WTC11 (cell line): Measurements from ENCODE around the gene MRPL27. TPM values are rescaled to one million over a fixed set of nuclear protein-coding genes. Genes with fewer than 3 reads are reported as not detected.

Experiments
- ATAC-seq: fragments of 200-7000 bp; cut with Tn5 transposase; 2 replicates; pipeline ENCODE4 v1.10.0; 2021; ENCODE audit warnings: mild to moderate bottlenecking, moderate library complexity
- CTCF ChIA-PET: fragments of 300-600 bp; sonication (Branson Sonifier 250); formaldehyde crosslinking; loops from one replicate; lab custom pipeline; 2021; ENCODE audit warnings: antibody characterized with exemption; lab: Charles Lee
- POLR2A ChIA-PET: fragments of 350-600 bp; sonication (Branson Sonifier 250); formaldehyde crosslinking; loops from one replicate; lab custom pipeline; 2021; ENCODE audit warnings: antibody characterized with exemption; lab: Charles Lee
- DNase-seq: peaks from one replicate; pipeline ENCODE4 v3.0.0; 2021; ENCODE audit warnings: low spot score
- H3K27ac Mint-ChIP-seq: 2 replicates; pipeline ENCODE4 v1.8.0; 2021; ENCODE audit warnings: mixed read lengths
- H3K27me3 Mint-ChIP-seq: 2 replicates; pipeline ENCODE4 v1.8.0; 2021; ENCODE audit warnings: low read depth, mild to moderate bottlenecking, moderate library complexity, mixed read lengths
- H3K36me3 Mint-ChIP-seq: 2 replicates; pipeline ENCODE4 v1.8.0; 2021; ENCODE audit warnings: mixed read lengths
- H3K4me1 Mint-ChIP-seq: 2 replicates; pipeline ENCODE4 v1.8.0; 2022; ENCODE audit warnings: mixed read lengths
- H3K4me3 Mint-ChIP-seq: 2 replicates; pipeline ENCODE4 v1.8.0; 2021; ENCODE audit warnings: mild to moderate bottlenecking, moderate library complexity, mixed read lengths
- H3K9me3 Mint-ChIP-seq: 2 replicates; pipeline ENCODE4 v1.8.0; 2021; ENCODE audit warnings: mixed read lengths
- EMX1 ChIP-seq: fragments of 250-450 bp; sonication (Bioruptor Pico); IDR thresholded peaks from 2 replicates; pipeline ENCODE4 v1.8.0; 2021; ENCODE audit warnings: mild to moderate bottlenecking
- ESRRA ChIP-seq: sonication (generic); formaldehyde crosslinking; IDR thresholded peaks from 2 replicates; pipeline ENCODE4 v1.8.1; 2022; ENCODE audit warnings: mild to moderate bottlenecking, missing genetic modification reagents, borderline replicate concordance
- JAZF1 ChIP-seq: fragments of 250-450 bp; sonication (Bioruptor Pico); IDR thresholded peaks from 2 replicates; pipeline ENCODE4 v1.9.0; 2021; ENCODE audit warnings: moderate library complexity, mild to moderate bottlenecking, inconsistent platforms
- NFYB ChIP-seq: sonication (generic); formaldehyde crosslinking; conservative IDR thresholded peaks from 2 replicates; pipeline ENCODE4 v1.8.0; 2022; ENCODE audit warnings: low read depth, missing genetic modification reagents
- NR1H2 ChIP-seq: sonication (generic); formaldehyde crosslinking; IDR thresholded peaks from 2 replicates; pipeline ENCODE4 v1.9.0; 2021; ENCODE audit warnings: mild to moderate bottlenecking, moderate library complexity, missing genetic modification reagents
- RORB ChIP-seq: fragments of 250-450 bp; sonication (Bioruptor Pico); IDR thresholded peaks from 2 replicates; pipeline ENCODE4 v1.9.0; 2021; ENCODE audit warnings: mild to moderate bottlenecking
- ZBTB21 ChIP-seq: sonication (generic); formaldehyde crosslinking; IDR thresholded peaks from 2 replicates; pipeline ENCODE4 v1.8.1; 2023; ENCODE audit warnings: mild to moderate bottlenecking, missing genetic modification reagents, borderline replicate concordance
- ZNF121 ChIP-seq: sonication (generic); formaldehyde crosslinking; IDR thresholded peaks from 2 replicates; pipeline ENCODE4 v1.8.0; 2023; ENCODE audit warnings: missing genetic modification reagents
- ZNF396 ChIP-seq: fragments of 250-450 bp; sonication (Bioruptor Pico); IDR thresholded peaks from 2 replicates; pipeline ENCODE4 v1.8.0; 2021; ENCODE audit warnings: mild to moderate bottlenecking, moderate library complexity, borderline replicate concordance
- ZNF423 ChIP-seq: fragments of 250-450 bp; sonication (Bioruptor Pico); IDR thresholded peaks from 2 replicates; pipeline ENCODE4 v2.1.2; 2022; ENCODE audit warnings: mild to moderate bottlenecking, moderate library complexity
- total RNA-seq: library from RNA; stranded (reverse); gene quantifications from 3 replicates; pipeline ENCODE4 v1.2.3, GENCODE V29; 2021
- TF ChIP-seq, protein P1 (sequence below): sonication (generic); formaldehyde crosslinking; conservative IDR thresholded peaks from 2 replicates; pipeline ENCODE4 v1.8.1; 2023; ENCODE audit warnings: mild to moderate bottlenecking, low read depth, missing genetic modification reagents, moderate library complexity
- TF ChIP-seq, protein P2 (sequence below): sonication (generic); formaldehyde crosslinking; IDR thresholded peaks from 2 replicates; pipeline ENCODE4 v1.8.1; 2022; ENCODE audit warnings: low read depth, mild to moderate bottlenecking, moderate library complexity, missing genetic modification reagents, borderline replicate concordance
- TF ChIP-seq, protein P3 (sequence below): sonication (generic); formaldehyde crosslinking; IDR thresholded peaks from 2 replicates; pipeline ENCODE4 v1.8.0; 2022; ENCODE audit warnings: mild to moderate bottlenecking, missing genetic modification reagents
- TF ChIP-seq, protein P4 (sequence below): sonication (generic); formaldehyde crosslinking; IDR thresholded peaks from 2 replicates; pipeline ENCODE4 v1.8.1; 2022; ENCODE audit warnings: mild to moderate bottlenecking, moderate library complexity, missing genetic modification reagents
- TF ChIP-seq, protein P5 (sequence below): sonication (generic); formaldehyde crosslinking; IDR thresholded peaks from 2 replicates; pipeline ENCODE4 v1.8.1; 2023; ENCODE audit warnings: mild to moderate bottlenecking, missing genetic modification reagents, moderate library complexity
- TF ChIP-seq, protein P6 (sequence below): fragments of 200-600 bp; IDR thresholded peaks from 2 replicates; pipeline ENCODE4 v1.8.0; 2022; ENCODE audit warnings: antibody characterized with exemption
- TF ChIP-seq, protein P7 (sequence below): sonication (generic); formaldehyde crosslinking; IDR thresholded peaks from 2 replicates; pipeline ENCODE4 v1.8.1; 2022; ENCODE audit warnings: low read depth, missing genetic modification reagents, borderline replicate concordance

MRPL27 gene
- total RNA-seq, 1 experiment from 2014 or later, result 80.5 TPM

DNA sequence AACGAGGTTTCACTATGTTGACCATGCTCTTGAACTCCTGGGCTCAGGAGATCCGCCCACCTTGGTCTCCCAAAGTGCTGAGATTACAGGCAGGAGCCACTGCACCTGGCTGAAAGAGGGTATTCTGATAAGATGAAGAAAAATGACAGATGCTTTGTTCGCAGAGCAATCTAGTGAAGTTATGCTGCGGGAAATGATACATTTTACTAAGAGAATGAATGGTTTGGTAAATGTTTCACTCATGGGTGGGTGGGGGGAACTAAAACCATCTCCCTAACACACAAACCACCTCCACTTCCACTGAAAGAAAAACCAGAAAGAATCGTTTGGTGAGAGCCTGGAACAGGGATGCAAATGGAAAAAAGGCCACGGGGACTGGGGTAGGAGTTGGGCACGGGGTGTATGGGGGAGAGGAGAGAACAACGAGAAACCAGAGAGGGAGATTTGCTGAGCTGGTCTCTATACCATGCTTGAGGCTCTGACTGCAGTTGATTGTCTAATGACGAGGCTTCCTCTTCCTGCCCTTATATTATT, 46.1 kb downstream of the MRPL27 start:
- no peak overlapping the region for H3K27ac Mint-ChIP-seq

More for the DNA sequence above, 46.1 kb downstream of the MRPL27 start:
- Mint-ChIP-seq H3K36me3 (no peaks in the 10 kb centered on the region), H3K4me3 (no peak overlapping the region), H3K27me3 (no peaks in the 10 kb centered on the region), H3K4me1 (no peaks in the 10 kb centered on the region; the same call in none of the 2 replicates), H3K9me3 (no peaks in the 10 kb centered on the region)
- CTCF ChIA-PET, result no interaction called here
- TF ChIP-seq ZBTB21 (CRISPR knock-in tag), result no peak
- TF ChIP-seq ZNF396 (CRISPR knock-in tag), result no peak
- TF ChIP-seq, protein P1, sequence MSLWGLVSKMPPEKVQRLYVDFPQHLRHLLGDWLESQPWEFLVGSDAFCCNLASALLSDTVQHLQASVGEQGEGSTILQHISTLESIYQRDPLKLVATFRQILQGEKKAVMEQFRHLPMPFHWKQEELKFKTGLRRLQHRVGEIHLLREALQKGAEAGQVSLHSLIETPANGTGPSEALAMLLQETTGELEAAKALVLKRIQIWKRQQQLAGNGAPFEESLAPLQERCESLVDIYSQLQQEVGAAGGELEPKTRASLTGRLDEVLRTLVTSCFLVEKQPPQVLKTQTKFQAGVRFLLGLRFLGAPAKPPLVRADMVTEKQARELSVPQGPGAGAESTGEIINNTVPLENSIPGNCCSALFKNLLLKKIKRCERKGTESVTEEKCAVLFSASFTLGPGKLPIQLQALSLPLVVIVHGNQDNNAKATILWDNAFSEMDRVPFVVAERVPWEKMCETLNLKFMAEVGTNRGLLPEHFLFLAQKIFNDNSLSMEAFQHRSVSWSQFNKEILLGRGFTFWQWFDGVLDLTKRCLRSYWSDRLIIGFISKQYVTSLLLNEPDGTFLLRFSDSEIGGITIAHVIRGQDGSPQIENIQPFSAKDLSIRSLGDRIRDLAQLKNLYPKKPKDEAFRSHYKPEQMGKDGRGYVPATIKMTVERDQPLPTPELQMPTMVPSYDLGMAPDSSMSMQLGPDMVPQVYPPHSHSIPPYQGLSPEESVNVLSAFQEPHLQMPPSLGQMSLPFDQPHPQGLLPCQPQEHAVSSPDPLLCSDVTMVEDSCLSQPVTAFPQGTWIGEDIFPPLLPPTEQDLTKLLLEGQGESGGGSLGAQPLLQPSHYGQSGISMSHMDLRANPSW (CRISPR knock-in tag), result no peak
- no peak for TF ChIP-seq EMX1 (CRISPR knock-in tag)
- TF ChIP-seq NFYB (CRISPR knock-in tag), result no peak
- TF ChIP-seq, protein P2, sequence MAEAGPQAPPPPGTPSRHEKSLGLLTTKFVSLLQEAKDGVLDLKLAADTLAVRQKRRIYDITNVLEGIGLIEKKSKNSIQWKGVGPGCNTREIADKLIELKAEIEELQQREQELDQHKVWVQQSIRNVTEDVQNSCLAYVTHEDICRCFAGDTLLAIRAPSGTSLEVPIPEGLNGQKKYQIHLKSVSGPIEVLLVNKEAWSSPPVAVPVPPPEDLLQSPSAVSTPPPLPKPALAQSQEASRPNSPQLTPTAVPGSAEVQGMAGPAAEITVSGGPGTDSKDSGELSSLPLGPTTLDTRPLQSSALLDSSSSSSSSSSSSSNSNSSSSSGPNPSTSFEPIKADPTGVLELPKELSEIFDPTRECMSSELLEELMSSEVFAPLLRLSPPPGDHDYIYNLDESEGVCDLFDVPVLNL (CRISPR knock-in tag), result no peak
- TF ChIP-seq, protein P3, sequence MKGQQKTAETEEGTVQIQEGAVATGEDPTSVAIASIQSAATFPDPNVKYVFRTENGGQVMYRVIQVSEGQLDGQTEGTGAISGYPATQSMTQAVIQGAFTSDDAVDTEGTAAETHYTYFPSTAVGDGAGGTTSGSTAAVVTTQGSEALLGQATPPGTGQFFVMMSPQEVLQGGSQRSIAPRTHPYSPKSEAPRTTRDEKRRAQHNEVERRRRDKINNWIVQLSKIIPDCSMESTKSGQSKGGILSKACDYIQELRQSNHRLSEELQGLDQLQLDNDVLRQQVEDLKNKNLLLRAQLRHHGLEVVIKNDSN (CRISPR knock-in tag), result no peak
- TF ChIP-seq, protein P4, sequence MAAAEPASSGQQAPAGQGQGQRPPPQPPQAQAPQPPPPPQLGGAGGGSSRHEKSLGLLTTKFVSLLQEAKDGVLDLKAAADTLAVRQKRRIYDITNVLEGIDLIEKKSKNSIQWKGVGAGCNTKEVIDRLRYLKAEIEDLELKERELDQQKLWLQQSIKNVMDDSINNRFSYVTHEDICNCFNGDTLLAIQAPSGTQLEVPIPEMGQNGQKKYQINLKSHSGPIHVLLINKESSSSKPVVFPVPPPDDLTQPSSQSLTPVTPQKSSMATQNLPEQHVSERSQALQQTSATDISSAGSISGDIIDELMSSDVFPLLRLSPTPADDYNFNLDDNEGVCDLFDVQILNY (CRISPR knock-in tag), result no peak
- no peak for TF ChIP-seq RORB
- TF ChIP-seq NR1H2 (CRISPR knock-in tag), result no peak
- TF ChIP-seq JAZF1 (CRISPR knock-in tag), result no peak
- TF ChIP-seq ZNF121, result no peak
- TF ChIP-seq, protein P5, sequence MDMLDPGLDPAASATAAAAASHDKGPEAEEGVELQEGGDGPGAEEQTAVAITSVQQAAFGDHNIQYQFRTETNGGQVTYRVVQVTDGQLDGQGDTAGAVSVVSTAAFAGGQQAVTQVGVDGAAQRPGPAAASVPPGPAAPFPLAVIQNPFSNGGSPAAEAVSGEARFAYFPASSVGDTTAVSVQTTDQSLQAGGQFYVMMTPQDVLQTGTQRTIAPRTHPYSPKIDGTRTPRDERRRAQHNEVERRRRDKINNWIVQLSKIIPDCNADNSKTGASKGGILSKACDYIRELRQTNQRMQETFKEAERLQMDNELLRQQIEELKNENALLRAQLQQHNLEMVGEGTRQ (CRISPR knock-in tag), result no peak
- TF ChIP-seq ZNF423, result no peak
- TF ChIP-seq, protein P6, sequence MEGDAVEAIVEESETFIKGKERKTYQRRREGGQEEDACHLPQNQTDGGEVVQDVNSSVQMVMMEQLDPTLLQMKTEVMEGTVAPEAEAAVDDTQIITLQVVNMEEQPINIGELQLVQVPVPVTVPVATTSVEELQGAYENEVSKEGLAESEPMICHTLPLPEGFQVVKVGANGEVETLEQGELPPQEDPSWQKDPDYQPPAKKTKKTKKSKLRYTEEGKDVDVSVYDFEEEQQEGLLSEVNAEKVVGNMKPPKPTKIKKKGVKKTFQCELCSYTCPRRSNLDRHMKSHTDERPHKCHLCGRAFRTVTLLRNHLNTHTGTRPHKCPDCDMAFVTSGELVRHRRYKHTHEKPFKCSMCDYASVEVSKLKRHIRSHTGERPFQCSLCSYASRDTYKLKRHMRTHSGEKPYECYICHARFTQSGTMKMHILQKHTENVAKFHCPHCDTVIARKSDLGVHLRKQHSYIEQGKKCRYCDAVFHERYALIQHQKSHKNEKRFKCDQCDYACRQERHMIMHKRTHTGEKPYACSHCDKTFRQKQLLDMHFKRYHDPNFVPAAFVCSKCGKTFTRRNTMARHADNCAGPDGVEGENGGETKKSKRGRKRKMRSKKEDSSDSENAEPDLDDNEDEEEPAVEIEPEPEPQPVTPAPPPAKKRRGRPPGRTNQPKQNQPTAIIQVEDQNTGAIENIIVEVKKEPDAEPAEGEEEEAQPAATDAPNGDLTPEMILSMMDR, result no peak
- TF ChIP-seq ESRRA (CRISPR knock-in tag), result no peak
- TF ChIP-seq, protein P7, sequence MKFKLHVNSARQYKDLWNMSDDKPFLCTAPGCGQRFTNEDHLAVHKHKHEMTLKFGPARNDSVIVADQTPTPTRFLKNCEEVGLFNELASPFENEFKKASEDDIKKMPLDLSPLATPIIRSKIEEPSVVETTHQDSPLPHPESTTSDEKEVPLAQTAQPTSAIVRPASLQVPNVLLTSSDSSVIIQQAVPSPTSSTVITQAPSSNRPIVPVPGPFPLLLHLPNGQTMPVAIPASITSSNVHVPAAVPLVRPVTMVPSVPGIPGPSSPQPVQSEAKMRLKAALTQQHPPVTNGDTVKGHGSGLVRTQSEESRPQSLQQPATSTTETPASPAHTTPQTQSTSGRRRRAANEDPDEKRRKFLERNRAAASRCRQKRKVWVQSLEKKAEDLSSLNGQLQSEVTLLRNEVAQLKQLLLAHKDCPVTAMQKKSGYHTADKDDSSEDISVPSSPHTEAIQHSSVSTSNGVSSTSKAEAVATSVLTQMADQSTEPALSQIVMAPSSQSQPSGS (CRISPR knock-in tag), result no peak
- ATAC-seq, result no peak
- POLR2A ChIA-PET, result no interaction called here
- no peak for DNase-seq
